RWPE2 (cell line): ENCODE measurements around the gene JUN.

Source experiments
- ATAC-seq: fragments of 200-7000 bp; cut with Tn5 transposase; 3 replicates; pipeline ENCODE4 v1.9.1; 2021; ENCODE audit warnings: low read depth
- DNase-seq: peaks from one replicate; pipeline ENCODE4 v3.0.0-alpha.2; 2020; ENCODE audit warnings: low spot score
- H3K27ac ChIP-seq: fragments of 450-650 bp; 2 replicates; pipeline ENCODE4 v1.5.1; 2017; ENCODE audit warnings: mild to moderate bottlenecking; ENCODE audit not compliant: poor library complexity, severe bottlenecking
- H3K27me3 ChIP-seq: fragments of 250-450 bp; sonication (Bioruptor Pico); 2 replicates; pipeline ENCODE4 v1.5.1; 2021; ENCODE audit warnings: mild to moderate bottlenecking, moderate library complexity; ENCODE audit not compliant: insufficient read depth, poor library complexity, severe bottlenecking
- H3K36me3 ChIP-seq: fragments of 250-450 bp; sonication (Bioruptor Pico); 2 replicates; pipeline ENCODE4 v1.5.1; 2020; ENCODE audit warnings: low read depth, mild to moderate bottlenecking, moderate library complexity
- H3K4me1 ChIP-seq: fragments of 250-450 bp; sonication (Bioruptor Pico); 2 replicates; pipeline ENCODE4 v1.5.1; 2021; ENCODE audit warnings: mild to moderate bottlenecking, moderate library complexity; ENCODE audit not compliant: insufficient read depth, poor library complexity, severe bottlenecking
- H3K4me3 ChIP-seq: fragments of 250-450 bp; sonication (Bioruptor Pico); 2 replicates; pipeline ENCODE4 v1.5.1; 2021; ENCODE audit warnings: mild to moderate bottlenecking, moderate library complexity; ENCODE audit not compliant: severe bottlenecking
- H3K9me3 ChIP-seq: fragments of 250-450 bp; sonication (Bioruptor Pico); 2 replicates; pipeline ENCODE4 v1.5.1; 2021; ENCODE audit warnings: mild to moderate bottlenecking, moderate library complexity; ENCODE audit not compliant: severe bottlenecking
- TF ChIP-seq, protein P1 (sequence below): fragments of 450-650 bp; IDR thresholded peaks from one replicate; pipeline ENCODE4 v1.5.1; 2017; ENCODE audit warnings: mild to moderate bottlenecking, moderate library complexity; ENCODE audit not compliant: poor library complexity, severe bottlenecking

The JUN gene

DNA sequence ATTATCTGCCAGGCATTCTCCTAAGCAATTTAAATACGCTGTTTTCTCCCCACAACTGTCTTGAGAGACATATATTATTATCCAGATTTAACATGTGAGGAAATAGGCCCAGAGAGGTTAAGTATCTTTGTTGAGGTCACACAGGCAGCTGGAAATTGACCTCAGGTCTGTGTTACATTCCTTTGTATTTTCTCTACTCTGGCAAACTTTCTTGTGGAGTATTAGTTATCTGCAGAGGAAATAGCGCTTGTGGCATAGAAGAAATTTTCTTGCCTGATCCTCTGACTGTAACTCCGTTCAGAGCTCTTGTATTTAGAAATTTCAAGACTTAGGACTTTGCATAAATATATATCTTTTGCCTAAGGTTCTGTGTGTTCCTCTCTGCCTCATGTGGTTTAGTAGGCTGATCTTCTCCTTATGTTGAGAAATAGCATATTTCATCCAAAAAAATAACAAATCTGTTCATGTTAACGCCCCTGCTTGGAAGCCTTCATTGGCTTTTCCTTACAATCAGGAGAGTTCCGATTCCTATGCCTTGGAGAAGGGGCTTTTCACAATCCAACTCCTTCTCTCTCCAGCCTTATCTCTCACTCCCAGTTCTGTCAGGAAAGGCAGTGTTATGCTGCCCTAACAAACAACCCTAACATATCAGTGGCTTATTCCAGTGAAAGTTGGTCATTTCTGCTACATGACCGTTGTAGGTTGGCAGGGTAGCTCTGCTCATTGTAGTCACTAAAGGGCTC, 2.5 kb upstream of the JUN start:
- ATAC-seq (no peak), DNase-seq (no peak)
- no peak overlapping the region for H3K4me3 ChIP-seq
- peak overlapping the region; percentile 95 for H3K27ac ChIP-seq
- H3K4me1 ChIP-seq = peaks cover 6% of the 10 kb centered on the region
- TF ChIP-seq, protein P1, sequence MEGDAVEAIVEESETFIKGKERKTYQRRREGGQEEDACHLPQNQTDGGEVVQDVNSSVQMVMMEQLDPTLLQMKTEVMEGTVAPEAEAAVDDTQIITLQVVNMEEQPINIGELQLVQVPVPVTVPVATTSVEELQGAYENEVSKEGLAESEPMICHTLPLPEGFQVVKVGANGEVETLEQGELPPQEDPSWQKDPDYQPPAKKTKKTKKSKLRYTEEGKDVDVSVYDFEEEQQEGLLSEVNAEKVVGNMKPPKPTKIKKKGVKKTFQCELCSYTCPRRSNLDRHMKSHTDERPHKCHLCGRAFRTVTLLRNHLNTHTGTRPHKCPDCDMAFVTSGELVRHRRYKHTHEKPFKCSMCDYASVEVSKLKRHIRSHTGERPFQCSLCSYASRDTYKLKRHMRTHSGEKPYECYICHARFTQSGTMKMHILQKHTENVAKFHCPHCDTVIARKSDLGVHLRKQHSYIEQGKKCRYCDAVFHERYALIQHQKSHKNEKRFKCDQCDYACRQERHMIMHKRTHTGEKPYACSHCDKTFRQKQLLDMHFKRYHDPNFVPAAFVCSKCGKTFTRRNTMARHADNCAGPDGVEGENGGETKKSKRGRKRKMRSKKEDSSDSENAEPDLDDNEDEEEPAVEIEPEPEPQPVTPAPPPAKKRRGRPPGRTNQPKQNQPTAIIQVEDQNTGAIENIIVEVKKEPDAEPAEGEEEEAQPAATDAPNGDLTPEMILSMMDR = no peak
- H3K9me3 ChIP-seq = peaks cover 2% of the 10 kb centered on the region
- H3K36me3 ChIP-seq = peaks cover 22% of the 10 kb centered on the region
- H3K27me3 ChIP-seq = no peaks in the 10 kb centered on the region

DNA sequence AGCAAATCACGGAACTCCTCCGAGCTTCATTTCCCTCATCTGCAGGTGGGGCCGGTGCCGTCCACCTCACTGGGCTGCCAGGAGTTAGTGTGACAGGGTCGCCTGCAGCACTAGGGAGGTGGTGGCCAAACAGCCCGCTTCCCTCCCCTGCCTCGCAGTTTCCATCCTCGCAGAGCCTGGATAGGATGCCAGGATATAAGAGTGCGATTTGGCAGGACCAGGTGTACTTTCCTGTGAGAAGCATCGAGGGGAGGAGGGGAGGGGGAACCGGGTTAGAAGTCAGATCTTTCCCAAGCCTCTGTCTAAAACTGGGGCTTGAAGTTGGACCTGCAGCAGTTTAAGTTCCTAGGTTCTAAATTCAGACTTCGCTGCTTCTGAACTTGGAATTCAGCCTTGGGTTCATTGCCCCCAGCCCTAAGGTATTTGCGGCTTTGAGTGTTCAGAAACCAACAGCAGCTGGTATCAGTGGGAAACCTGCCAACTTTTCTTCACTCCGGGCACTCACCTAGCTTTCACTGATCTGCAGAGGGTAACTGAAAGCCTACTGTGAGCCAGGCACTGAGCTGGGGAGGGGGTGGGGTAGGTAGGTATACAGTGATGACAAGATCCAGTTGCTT, 1.7 kb upstream of the JUN start:
- peak; percentile 5 for ATAC-seq
- TF ChIP-seq, protein P1 = peak; percentile 26
- peak overlapping the region; percentile 83 for H3K4me3 ChIP-seq
- no peaks in the 10 kb centered on the region for H3K27me3 ChIP-seq
- peaks cover 2% of the 10 kb centered on the region for H3K9me3 ChIP-seq
- peak; percentile 74 for DNase-seq
- peaks cover 12% of the 10 kb centered on the region for H3K4me1 ChIP-seq
- peaks cover 30% of the 10 kb centered on the region for H3K36me3 ChIP-seq
- H3K27ac ChIP-seq = peak overlapping the region; percentile 95

DNA sequence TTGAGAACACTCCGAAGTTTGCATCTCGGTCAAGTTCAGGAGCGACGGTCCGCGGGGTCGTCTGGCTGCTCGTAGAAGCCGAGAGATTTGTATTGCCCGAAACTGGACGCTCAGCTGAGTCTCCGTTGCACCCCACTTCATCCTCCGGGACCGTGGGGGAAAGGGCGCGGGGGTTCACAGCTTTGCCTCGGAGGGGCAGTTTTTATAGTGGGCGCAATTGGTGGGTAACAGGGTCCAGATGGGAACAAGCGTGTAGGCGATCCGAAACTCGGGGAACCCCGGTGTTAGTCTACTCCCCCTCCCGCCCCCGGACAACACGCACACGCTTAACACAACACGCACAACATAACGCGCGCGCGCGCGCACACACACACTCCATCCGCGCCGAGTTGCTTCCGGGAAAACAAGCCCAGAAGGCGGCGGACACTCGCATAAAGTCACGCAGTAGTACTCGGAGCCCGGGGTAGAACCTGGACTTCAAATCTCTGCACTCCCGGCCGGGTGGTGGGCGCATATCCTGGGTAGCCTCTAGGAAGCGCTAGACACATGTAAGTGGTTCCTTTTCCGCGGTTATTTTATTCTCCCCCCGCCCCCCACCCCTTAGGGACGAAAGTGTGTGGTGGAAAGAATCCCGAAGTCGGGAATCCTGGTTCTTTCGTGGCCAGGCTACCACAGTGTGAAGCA, 1.1 kb upstream of the JUN start:
- peak overlapping the region; percentile 95 for H3K27ac ChIP-seq
- DNase-seq = peak; percentile 80
- peaks cover 2% of the 10 kb centered on the region for H3K9me3 ChIP-seq
- TF ChIP-seq, protein P1 = peak; percentile 72
- no peaks in the 10 kb centered on the region for H3K27me3 ChIP-seq
- ATAC-seq = peak; percentile 26
- peaks cover 19% of the 10 kb centered on the region for H3K4me1 ChIP-seq
- H3K36me3 ChIP-seq = peaks cover 30% of the 10 kb centered on the region
- H3K4me3 ChIP-seq = peak overlapping the region; percentile 83

DNA sequence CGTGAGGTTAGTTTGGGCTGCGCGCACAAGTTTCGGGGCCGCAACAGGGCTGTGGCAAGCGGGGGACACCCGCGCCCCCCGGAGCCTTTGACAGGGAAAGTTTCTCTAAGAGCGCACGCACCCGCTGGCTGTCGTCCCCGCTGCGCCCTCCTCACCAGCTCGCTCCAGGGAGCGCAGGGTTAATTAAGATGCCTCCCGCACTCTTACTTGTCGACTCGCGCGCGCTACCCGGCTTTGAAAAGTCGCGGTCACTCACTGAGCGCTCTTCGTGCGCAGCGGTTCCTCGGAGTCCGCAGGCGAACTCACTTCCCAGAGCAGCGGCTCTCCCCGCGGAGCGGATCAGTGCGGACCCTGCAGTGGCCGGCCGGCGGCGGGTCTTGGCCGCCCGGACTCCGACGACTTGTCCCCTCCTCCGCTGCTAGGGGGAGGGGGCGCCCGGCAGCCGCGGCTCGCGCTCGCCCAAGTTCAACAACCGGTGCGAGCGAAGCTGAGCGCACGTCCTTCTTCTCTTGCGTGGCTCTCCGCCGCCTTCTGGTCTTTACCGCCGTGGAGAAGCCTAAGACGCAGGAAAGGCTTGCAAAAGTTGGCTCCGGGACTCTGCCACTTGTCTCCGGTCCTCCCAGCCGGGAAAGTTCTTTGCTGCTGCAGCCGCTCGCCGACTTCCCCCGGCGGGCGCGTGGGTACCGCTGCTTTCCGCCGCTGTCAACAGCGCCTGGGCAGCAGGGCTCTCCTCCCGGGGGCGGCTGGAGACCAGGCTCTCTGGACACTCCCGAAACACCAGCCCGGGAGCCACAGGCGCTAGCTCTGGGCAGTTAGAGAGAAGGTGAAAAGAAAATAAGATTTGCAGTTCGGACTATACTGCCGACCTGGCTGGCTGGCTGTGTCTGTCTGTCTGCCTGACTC, 506 bp downstream of the JUN start:
- Histone ChIP-seq H3K27ac (peak overlapping the region; percentile 95), H3K27me3 (no peaks in the 10 kb centered on the region), H3K4me3 (peak overlapping the region; percentile 83), H3K9me3 (peaks cover under 1% of the 10 kb centered on the region), H3K36me3 (peaks cover 30% of the 10 kb centered on the region), H3K4me1 (peaks cover 26% of the 10 kb centered on the region)
- TF ChIP-seq, protein P1 = no peak
- DNase-seq = peak; percentile 57
- no peak; the same call in 2 of the 3 replicates for ATAC-seq
